ENCODE measurements around the gene COX10. TPM values are rescaled to one million over a fixed set of nuclear protein-coding genes. Genes with fewer than 3 reads are reported as not detected.

COX10 gene
- total and polyA plus RNA-seq, 10 donors = 3.0 to 28.8 (median 14.9) TPM

DNA sequence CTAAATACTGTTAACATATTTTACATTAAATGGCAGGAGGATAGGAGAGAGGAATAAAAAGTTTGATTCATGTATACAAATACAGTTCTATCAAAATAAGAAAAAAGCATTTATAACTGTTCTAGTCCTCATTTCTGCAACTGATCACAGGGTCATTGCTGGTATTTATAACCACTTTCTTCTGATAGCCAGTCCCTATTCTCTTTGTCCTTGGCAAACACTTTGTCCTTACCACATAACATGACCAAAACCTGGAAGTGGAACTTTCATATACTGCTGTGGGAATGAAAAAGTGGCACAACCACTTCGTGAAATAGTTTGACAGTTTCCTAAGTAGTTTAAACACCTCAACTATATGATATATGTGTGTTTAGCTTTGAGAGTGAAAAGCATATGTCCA, 84.1 kb downstream of the COX10 start:
- Histone ChIP-seq H3K27ac (no peak overlapping the region), H3K36me3 (peaks cover 0 to 10% (median 0%) of the 10 kb centered on the region in 6 donors), H3K4me3 (no peak overlapping the region), H3K27me3 (replicated peaks in 1 of 7) (no peaks in the 10 kb centered on the region), H3K4me1 (no peaks in the 10 kb centered on the region), H3K9me3 (no peaks in the 10 kb centered on the region)
- DNase-seq = no peak
- WGBS, 5 donors = 51 to 88% (median 59%) methylated on average over 1 of the region's 1 CpG
- intact Hi-C loops (cut with DNase I; ENCODE audit: low total_unique reads) = no loop called here
- no peak for TF ChIP-seq POLR2A (IDR thresholded peaks at IDR 0.05)
- TF ChIP-seq POLR2AphosphoS5 (IDR thresholded peaks at IDR 0.05) = no peak
- TF ChIP-seq, protein P1, sequence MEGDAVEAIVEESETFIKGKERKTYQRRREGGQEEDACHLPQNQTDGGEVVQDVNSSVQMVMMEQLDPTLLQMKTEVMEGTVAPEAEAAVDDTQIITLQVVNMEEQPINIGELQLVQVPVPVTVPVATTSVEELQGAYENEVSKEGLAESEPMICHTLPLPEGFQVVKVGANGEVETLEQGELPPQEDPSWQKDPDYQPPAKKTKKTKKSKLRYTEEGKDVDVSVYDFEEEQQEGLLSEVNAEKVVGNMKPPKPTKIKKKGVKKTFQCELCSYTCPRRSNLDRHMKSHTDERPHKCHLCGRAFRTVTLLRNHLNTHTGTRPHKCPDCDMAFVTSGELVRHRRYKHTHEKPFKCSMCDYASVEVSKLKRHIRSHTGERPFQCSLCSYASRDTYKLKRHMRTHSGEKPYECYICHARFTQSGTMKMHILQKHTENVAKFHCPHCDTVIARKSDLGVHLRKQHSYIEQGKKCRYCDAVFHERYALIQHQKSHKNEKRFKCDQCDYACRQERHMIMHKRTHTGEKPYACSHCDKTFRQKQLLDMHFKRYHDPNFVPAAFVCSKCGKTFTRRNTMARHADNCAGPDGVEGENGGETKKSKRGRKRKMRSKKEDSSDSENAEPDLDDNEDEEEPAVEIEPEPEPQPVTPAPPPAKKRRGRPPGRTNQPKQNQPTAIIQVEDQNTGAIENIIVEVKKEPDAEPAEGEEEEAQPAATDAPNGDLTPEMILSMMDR (IDR thresholded peaks at IDR 0.05 in 8 of 11, conservative IDR thresholded peaks at IDR 0.05 in 3 of 11) = no peak

GRCh38 chr17:14156689-14157088, 87.4 kb downstream of the COX10 start:
- no peaks in the 10 kb centered on the region for H3K4me1 ChIP-seq
- peaks cover 0 to 30% (median 2%) of the 10 kb centered on the region in 6 donors for H3K36me3 ChIP-seq
- intact Hi-C loops (cut with DNase I; ENCODE audit: low total_unique reads) = no loop called here
- DNase-seq = no peak
- no peaks in the 10 kb centered on the region for H3K9me3 ChIP-seq
- no peak overlapping the region for H3K4me3 ChIP-seq
- TF ChIP-seq POLR2AphosphoS5 (IDR thresholded peaks at IDR 0.05) (no peak), POLR2A (IDR thresholded peaks at IDR 0.05) (no peak)
- TF ChIP-seq, protein P1 (IDR thresholded peaks at IDR 0.05 in 8 of 11, conservative IDR thresholded peaks at IDR 0.05 in 3 of 11) = no peak
- WGBS, 5 donors = 38 to 65% (median 58%) methylated on average over 4 of the region's 4 CpGs
- no peak overlapping the region for H3K27ac ChIP-seq
- H3K27me3 ChIP-seq (replicated peaks in 1 of 7) = no peaks in the 10 kb centered on the region

GRCh38 chr17:14157822-14158221, 88.5 kb downstream of the COX10 start:
- 93 to 98% (median 95%) methylated on average over 1 of the region's 1 CpG for WGBS, 5 donors
- DNase-seq = no peak
- TF ChIP-seq, protein P1 (IDR thresholded peaks at IDR 0.05 in 8 of 11, conservative IDR thresholded peaks at IDR 0.05 in 3 of 11) = no peak
- TF ChIP-seq POLR2AphosphoS5 (IDR thresholded peaks at IDR 0.05) (no peak), POLR2A (IDR thresholded peaks at IDR 0.05) (no peak)
- Histone ChIP-seq H3K4me1 (no peaks in the 10 kb centered on the region), H3K4me3 (no peak overlapping the region), H3K9me3 (no peaks in the 10 kb centered on the region), H3K27ac (no peak overlapping the region), H3K27me3 (replicated peaks in 1 of 7) (no peaks in the 10 kb centered on the region), H3K36me3 (peaks cover 0 to 30% (median 2%) of the 10 kb centered on the region in 6 donors)
- intact Hi-C loops (cut with DNase I; ENCODE audit: low total_unique reads) = no loop called here

- TF ChIP-seq, protein P1 (IDR thresholded peaks at IDR 0.05 in 8 of 11, conservative IDR thresholded peaks at IDR 0.05 in 3 of 11) = no peak
- TF ChIP-seq POLR2A (IDR thresholded peaks at IDR 0.05) (no peak), POLR2AphosphoS5 (IDR thresholded peaks at IDR 0.05) (no peak)
- no peak for DNase-seq
- Histone ChIP-seq H3K27ac (no peak overlapping the region), H3K4me1 (no peaks in the 10 kb centered on the region), H3K9me3 (no peaks in the 10 kb centered on the region), H3K27me3 (replicated peaks in 1 of 7) (no peaks in the 10 kb centered on the region), H3K36me3 (peaks cover 0 to 35% (median 2%) of the 10 kb centered on the region in 6 donors), H3K4me3 (no peak overlapping the region)
- intact Hi-C loops (cut with DNase I; ENCODE audit: low total_unique reads) = no loop called here
- WGBS, 5 donors = 75 to 95% (median 77%) methylated on average over 3 of the region's 3 CpGs
Measured at GRCh38 chr17:14158707-14159106, 89.4 kb downstream of the COX10 start.

All from spleen (tissue), 11 donors.